GM12878 (cell line): ENCODE measurements around the gene LRP5. TPM values are rescaled to one million over a fixed set of nuclear protein-coding genes. Genes with fewer than 3 reads are reported as not detected.

Source experiments
- ATAC-seq: fragments of 200-7000 bp; cut with Tn5 transposase; 3 replicates; pipeline ENCODE4 v1.9.1; 2020; ENCODE audit warnings: mild to moderate bottlenecking, moderate library complexity
- BruUV-seq: library from RNA; stranded (reverse); fragments of 400-500 nt; replicated peaks from 2 replicates; lab custom pipeline; 2021; lab: Mats Ljungman, UMichigan
- CTCF ChIA-PET: fragments of 300-600 bp; sonication (Branson Sonifier 250); formaldehyde crosslinking; extraction: SDS; loops from one replicate; lab custom pipeline; 2021; ENCODE audit warnings: inconsistent platforms; lab: Yijun Ruan, JAX
- POLR2A ChIA-PET: fragments of 350-600 bp; formaldehyde crosslinking; extraction: SDS; loops from one replicate; lab custom pipeline; 2021; ENCODE audit warnings: inconsistent platforms; lab: Charles Lee
- RAD21 ChIA-PET: fragments of 300-600 bp; sonication (Branson Sonifier 250); formaldehyde crosslinking; loops from one replicate; lab custom pipeline; 2023; ENCODE audit warnings: antibody characterized with exemption; ENCODE audit not compliant: unreplicated experiment; lab: Charles Lee
- SMC1A ChIA-PET: fragments of 300-600 bp; sonication (Branson Sonifier 250); formaldehyde crosslinking; loops from one replicate; lab custom pipeline; 2023; ENCODE audit not compliant: unreplicated experiment, uncharacterized antibody; lab: Charles Lee
- DNase-seq: peaks from one replicate; pipeline ENCODE4 v3.0.0-alpha.2; 2011; ENCODE audit warnings: low read depth, low spot score
- FAIRE-seq: peaks from 3 replicates; lab custom pipeline; 2011; peaks lifted over from hg19 to GRCh38; lab: Jason Lieb, UNC
- H2AFZ ChIP-seq: 2 replicates; pipeline ENCODE4 v1.6.0; 2011; ENCODE audit warnings: low read depth, low read length, control low read depth; ENCODE audit not compliant: control insufficient read depth
- H3K27ac ChIP-seq: 2 replicates; pipeline ENCODE4 v1.5.1; 2011; ENCODE audit warnings: control low read depth; ENCODE audit not compliant: control insufficient read depth, insufficient read depth
- H3K27me3 ChIP-seq, 2 experiments: replicated peaks in 1 of 2; 2 replicates each; pipeline versions ENCODE4 v1.6.0 to v1.6.1; 2011; ENCODE audit warnings: low read length in 1 of 2; ENCODE audit not compliant: control insufficient read depth in 2 of 2, insufficient read depth in 2 of 2
- H3K36me3 ChIP-seq, 2 experiments: 2 replicates each; pipeline ENCODE4 v1.5.1; 2011; ENCODE audit warnings: low read length in 1 of 2; ENCODE audit not compliant: control insufficient read depth in 2 of 2, insufficient read depth in 2 of 2
- H3K4me1 ChIP-seq: 2 replicates; pipeline ENCODE4 v1.6.1; 2011; ENCODE audit warnings: mild to moderate bottlenecking, low read length, moderate library complexity, mixed read lengths; ENCODE audit not compliant: control insufficient read depth, insufficient read depth
- H3K4me2 ChIP-seq: 2 replicates; pipeline ENCODE4 v1.6.0; 2011; ENCODE audit warnings: control low read depth; ENCODE audit not compliant: control insufficient read depth, insufficient read depth
- H3K4me3 ChIP-seq: fragments of 200-600 bp; sonication (generic); 2 replicates; pipeline ENCODE4 v1.5.1; 2016
- H3K79me2 ChIP-seq: 2 replicates; pipeline ENCODE4 v1.6.0; 2011; ENCODE audit warnings: low read length; ENCODE audit not compliant: control insufficient read depth, insufficient read depth
- H3K9ac ChIP-seq: 2 replicates; pipeline ENCODE4 v1.8.0; 2011; ENCODE audit warnings: low read length, control low read depth, mixed read lengths; ENCODE audit not compliant: control insufficient read depth, insufficient read depth
- H3K9me3 ChIP-seq: replicated peaks from 3 replicates; pipeline ENCODE4 v1.5.1; 2011; ENCODE audit warnings: mild to moderate bottlenecking, low read length; ENCODE audit not compliant: control insufficient read depth, insufficient read depth
- H4K20me1 ChIP-seq: 2 replicates; pipeline ENCODE4 v1.6.0; 2011; ENCODE audit not compliant: control insufficient read depth, insufficient read depth
- BACH1 ChIP-seq: fragments of 450-650 bp; IDR thresholded peaks from 2 replicates; pipeline ENCODE4 v1.6.1; 2017; ENCODE audit warnings: mild to moderate bottlenecking, borderline replicate concordance
- BMI1 ChIP-seq: fragments of 450-650 bp; IDR thresholded peaks from 2 replicates; pipeline ENCODE4 v1.6.1; 2016; ENCODE audit warnings: mild to moderate bottlenecking, moderate library complexity, borderline replicate concordance
- ETV6 ChIP-seq, 2 experiments: fragments of 450-650 bp in 1 of 2; IDR thresholded peaks in 1 of 2; conservative IDR thresholded peaks in 1 of 2; 2 replicates each; pipeline ENCODE4 v1.6.1; 2014; ENCODE audit warnings: antibody characterized with exemption in 1 of 2, borderline replicate concordance in 1 of 2, low read depth in 1 of 2, mild to moderate bottlenecking in 1 of 2, moderate library complexity in 1 of 2
- HDAC2 ChIP-seq: fragments of 200-600 bp; sonication (generic); IDR thresholded peaks from 2 replicates; pipeline ENCODE4 v1.6.1; 2017
- HDGF ChIP-seq: fragments of 450-650 bp; IDR thresholded peaks from 2 replicates; pipeline ENCODE4 v1.6.1; 2016; ENCODE audit warnings: antibody characterized with exemption
- MEF2A ChIP-seq: IDR thresholded peaks from 2 replicates; pipeline ENCODE4 v1.6.1; 2011; ENCODE audit warnings: low read depth, mild to moderate bottlenecking, low read length, moderate library complexity; ENCODE audit not compliant: insufficient read depth
- MTA2 ChIP-seq: fragments of 450-650 bp; IDR thresholded peaks from 2 replicates; pipeline ENCODE4 v1.6.1; 2016; ENCODE audit warnings: low read depth, mild to moderate bottlenecking, moderate library complexity
- NFXL1 ChIP-seq: fragments of 450-650 bp; IDR thresholded peaks from 2 replicates; pipeline ENCODE4 v1.6.1; 2017; ENCODE audit warnings: antibody characterized with exemption, mild to moderate bottlenecking, borderline replicate concordance
- PML ChIP-seq: IDR thresholded peaks from 2 replicates; pipeline ENCODE4 v1.6.1; 2012; ENCODE audit warnings: low read length, inconsistent platforms
- RAD51 ChIP-seq: fragments of 450-650 bp; IDR thresholded peaks from 2 replicates; pipeline ENCODE4 v1.6.1; 2016; ENCODE audit warnings: moderate library complexity, mild to moderate bottlenecking, inconsistent platforms
- SREBF2 ChIP-seq: IDR thresholded peaks from 2 replicates; pipeline ENCODE4 v1.6.1; 2012; ENCODE audit warnings: mild to moderate bottlenecking, low read length
- TAF1 ChIP-seq: IDR thresholded peaks from 2 replicates; pipeline ENCODE4 v1.6.1; 2011; ENCODE audit warnings: mild to moderate bottlenecking, low read depth, low read length, borderline replicate concordance
- TCF12 ChIP-seq: IDR thresholded peaks from 2 replicates; pipeline ENCODE4 v1.6.1; 2011; ENCODE audit warnings: low read depth, mild to moderate bottlenecking, low read length
- WRNIP1 ChIP-seq: IDR thresholded peaks from 2 replicates; pipeline ENCODE4 v1.6.1; 2011; ENCODE audit warnings: low read depth, low read length, improper control_type of control experiment, borderline replicate concordance
- ZNF384 ChIP-seq: IDR thresholded peaks from 2 replicates; pipeline ENCODE4 v1.6.1; 2012; ENCODE audit warnings: low read depth, mild to moderate bottlenecking, low read length, improper control_type of control experiment, borderline replicate concordance
- WGBS: methylation state at CpG from one replicate; pipeline ENCODE4 v1.1.6; 2016; ENCODE audit warnings: low lambda C conversion rate; ENCODE audit not compliant: insufficient replicate concordance, insufficient coverage; ENCODE audit errors: missing lambda C conversion rate; 5-methylcytosine and 5-hydroxymethylcytosine counted together
- in situ Hi-C: fragments of 300-500 bp; cut with MboI; formaldehyde crosslinking; loops from 9 replicates; pipeline ENCODE4 v1.14.3; 2018; ENCODE audit warnings: mixed read lengths
- intact Hi-C: fragments of 100-400 bp; cut with micrococcal nuclease; formaldehyde crosslinking; loops from one replicate; pipeline ENCODE4 v1.14.2; 2022; ENCODE audit not compliant: unreplicated experiment
- polyA plus RNA-seq, 11 experiments: library from polyadenylated mRNA; depleted of rRNA in 4 of 11; unstranded in 6 of 11; stranded (reverse) in 5 of 11; fragments of >200 nt; fragmentation: Nextera tagmentation in 4 of 11; fragmentation: Illumina TruSeq in 1 of 11; extraction: Ambion mirVana in 4 of 11; extraction: Trizol in 1 of 11; gene quantifications; 1 replicate in 1 of 11; 2 replicates in 10 of 11; pipeline versions ENCODE4 v1.2.1 to v1.2.3, GENCODE V29; 2011 to 2016; ENCODE audit warnings: inconsistent platforms in 2 of 11, missing spikeins in 2 of 11, low read depth in 1 of 11
- total RNA-seq, 4 experiments: library from RNA; depleted of rRNA in 3 of 4; stranded (reverse); fragments of >200 nt in 3 of 4; fragmentation: Illumina TruSeq in 1 of 4; extraction: Trizol in 1 of 4; gene quantifications; 2 replicates each; pipeline versions ENCODE4 v1.2.1 to v1.2.3, GENCODE V29; 2013 to 2021
- TF ChIP-seq, protein P1 (sequence below): IDR thresholded peaks from 2 replicates; pipeline ENCODE4 v1.6.1; 2011; ENCODE audit warnings: low read depth, low read length, improper control_type of control experiment, borderline replicate concordance
- TF ChIP-seq, protein P2 (sequence below): IDR thresholded peaks from 2 replicates; pipeline ENCODE4 v1.6.1; 2012; ENCODE audit warnings: low read depth, low read length, improper control_type of control experiment

The LRP5 gene
- total and polyA plus RNA-seq, 10 of the 15 experiments (the other 5 are each of a cell fraction or from before 2014, with no cell fraction given) = 0.37 to 34.0 (median 6.6) TPM

DNA sequence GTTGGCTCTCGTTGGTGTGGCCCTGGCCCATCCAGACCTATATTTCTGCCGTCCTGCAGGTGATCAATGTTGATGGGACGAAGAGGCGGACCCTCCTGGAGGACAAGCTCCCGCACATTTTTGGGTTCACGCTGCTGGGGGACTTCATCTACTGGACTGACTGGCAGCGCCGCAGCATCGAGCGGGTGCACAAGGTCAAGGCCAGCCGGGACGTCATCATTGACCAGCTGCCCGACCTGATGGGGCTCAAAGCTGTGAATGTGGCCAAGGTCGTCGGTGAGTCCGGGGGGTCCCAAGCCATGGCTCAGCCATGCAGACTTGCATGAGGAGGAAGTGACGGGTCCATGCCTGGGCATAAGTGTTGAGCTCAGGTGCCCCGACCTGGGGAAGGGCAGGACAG lies 91.0 kb downstream of the LRP5 start:
- Histone ChIP-seq H4K20me1 (no peaks in the 10 kb centered on the region), H3K9ac (no peak overlapping the region), H3K27ac (no peak overlapping the region), H3K79me2 (no peaks in the 10 kb centered on the region), H3K9me3 (no peaks in the 10 kb centered on the region), H3K4me3 (no peak overlapping the region), H3K36me3 (peaks cover 8 to 11% of the 10 kb centered on the region in 2 experiments; a peak in 3 of 4 replicates), H3K4me2 (no peak overlapping the region), H3K27me3 (no peaks in the 10 kb centered on the region), H2AFZ (no peak overlapping the region), H3K4me1 (no peaks in the 10 kb centered on the region)
- WGBS = 81% methylated on average over 15 of the region's 18 CpGs
- no TSS peak for BruUV-seq
- in situ Hi-C loops = no loop called here
- ChIA-PET RAD21 (no interaction called here), CTCF (no interaction called here), POLR2A (no interaction called here), SMC1A (no interaction called here)
- DNase-seq (no peak), ATAC-seq (no peak), FAIRE-seq (no peak)
- TF ChIP-seq MEF2A = no peak
- no peak for TF ChIP-seq BMI1
- TF ChIP-seq TCF12 = no peak
- TF ChIP-seq MTA2 = no peak
- TF ChIP-seq, protein P1, sequence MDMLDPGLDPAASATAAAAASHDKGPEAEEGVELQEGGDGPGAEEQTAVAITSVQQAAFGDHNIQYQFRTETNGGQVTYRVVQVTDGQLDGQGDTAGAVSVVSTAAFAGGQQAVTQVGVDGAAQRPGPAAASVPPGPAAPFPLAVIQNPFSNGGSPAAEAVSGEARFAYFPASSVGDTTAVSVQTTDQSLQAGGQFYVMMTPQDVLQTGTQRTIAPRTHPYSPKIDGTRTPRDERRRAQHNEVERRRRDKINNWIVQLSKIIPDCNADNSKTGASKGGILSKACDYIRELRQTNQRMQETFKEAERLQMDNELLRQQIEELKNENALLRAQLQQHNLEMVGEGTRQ = no peak
- TF ChIP-seq PML = no peak
- no peak for TF ChIP-seq ETV6 (conservative IDR thresholded peaks at IDR 0.05 in 1 of 2, IDR thresholded peaks at IDR 0.05 in 1 of 2; ENCODE audit: borderline replicate concordance in 1 of 2, low read depth in 1 of 2)
- TF ChIP-seq SREBF2 = no peak
- no peak for TF ChIP-seq RAD51
- TF ChIP-seq TAF1 = no peak
- no peak for TF ChIP-seq HDAC2
- TF ChIP-seq, protein P2, sequence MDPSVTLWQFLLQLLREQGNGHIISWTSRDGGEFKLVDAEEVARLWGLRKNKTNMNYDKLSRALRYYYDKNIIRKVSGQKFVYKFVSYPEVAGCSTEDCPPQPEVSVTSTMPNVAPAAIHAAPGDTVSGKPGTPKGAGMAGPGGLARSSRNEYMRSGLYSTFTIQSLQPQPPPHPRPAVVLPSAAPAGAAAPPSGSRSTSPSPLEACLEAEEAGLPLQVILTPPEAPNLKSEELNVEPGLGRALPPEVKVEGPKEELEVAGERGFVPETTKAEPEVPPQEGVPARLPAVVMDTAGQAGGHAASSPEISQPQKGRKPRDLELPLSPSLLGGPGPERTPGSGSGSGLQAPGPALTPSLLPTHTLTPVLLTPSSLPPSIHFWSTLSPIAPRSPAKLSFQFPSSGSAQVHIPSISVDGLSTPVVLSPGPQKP = no peak
- TF ChIP-seq BACH1 = no peak
- no peak for TF ChIP-seq NFXL1
- no peak for TF ChIP-seq HDGF
- TF ChIP-seq WRNIP1 = no peak
- no peak for TF ChIP-seq ZNF384
- intact Hi-C loops = no loop called here
